Endothelial cell of umbilical vein (primary cell): ENCODE measurements around the gene ETV3. TPM values are rescaled to one million over a fixed set of nuclear protein-coding genes. Genes with fewer than 3 reads are reported as not detected.

Source experiments
- BruUV-seq: library from RNA; stranded (reverse); fragments of 400-500 nt; replicated peaks from 2 replicates; lab custom pipeline; 2021; lab: Mats Ljungman, UMichigan
- CTCF ChIA-PET: fragments of 300-600, 350-600 bp; sonication (Branson Sonifier 250); formaldehyde crosslinking; loops from one replicate; lab custom pipeline; 2021; ENCODE audit warnings: antibody characterized with exemption, inconsistent platforms; lab: Charles Lee
- POLR2A ChIA-PET: fragments of 300-600, 350-600 bp; sonication (Branson Sonifier 250); formaldehyde crosslinking; loops from one replicate; lab custom pipeline; 2021; ENCODE audit warnings: antibody characterized with exemption, inconsistent platforms; lab: Charles Lee
- DNase-seq: peaks from one replicate; pipeline ENCODE4 v3.0.0-alpha.2; 2011; ENCODE audit warnings: low read depth, low spot score
- FAIRE-seq: peaks from 2 replicates; lab custom pipeline; 2011; peaks lifted over from hg19 to GRCh38; lab: Jason Lieb, UNC
- H2AFZ ChIP-seq: 2 replicates; pipeline ENCODE4 v1.6.0; 2012; ENCODE audit warnings: low read depth, low read length, control low read depth, inconsistent platforms
- H3K27ac ChIP-seq: 2 replicates; pipeline ENCODE4 v1.5.1; 2011; ENCODE audit warnings: low read depth, mild to moderate bottlenecking, control low read depth, low read length, moderate library complexity; ENCODE audit not compliant: insufficient read depth
- H3K27me3 ChIP-seq, 2 experiments: 2 replicates each; pipeline versions ENCODE4 v1.6.0 to v1.6.1; 2011; ENCODE audit warnings: low read length in 2 of 2, mixed read lengths in 1 of 2; ENCODE audit not compliant: control insufficient read depth in 2 of 2, insufficient read depth in 2 of 2
- H3K36me3 ChIP-seq, 2 experiments: 2 replicates in 1 of 2; 3 replicates in 1 of 2; pipeline ENCODE4 v1.5.1; 2011; ENCODE audit warnings: low read length in 2 of 2, mild to moderate bottlenecking in 1 of 2, moderate library complexity in 1 of 2; ENCODE audit not compliant: control insufficient read depth in 2 of 2, insufficient read depth in 2 of 2; ENCODE audit errors: extremely low read depth in 1 of 2
- H3K4me1 ChIP-seq: 3 replicates; pipeline ENCODE4 v1.5.1; 2011; ENCODE audit warnings: mild to moderate bottlenecking, low read length; ENCODE audit not compliant: control insufficient read depth, insufficient read depth; ENCODE audit errors: extremely low read depth
- H3K4me2 ChIP-seq: 2 replicates; pipeline ENCODE4 v1.6.1; 2011; ENCODE audit warnings: low read length, control low read depth, mixed read lengths; ENCODE audit not compliant: insufficient read depth
- H3K4me3 ChIP-seq, 3 experiments: fragments of 200-600 bp in 1 of 3; sonication (generic), shearing (Covaris generic) in 1 of 3; replicated peaks in 1 of 3; 2 replicates each; pipeline ENCODE4 v1.5.1; 2011 to 2016; ENCODE audit warnings: control low read depth in 3 of 3, low read length in 3 of 3, mild to moderate bottlenecking in 2 of 3, inconsistent platforms in 1 of 3, low read depth in 1 of 3, moderate library complexity in 1 of 3; ENCODE audit not compliant: insufficient read depth in 1 of 3
- H3K79me2 ChIP-seq: 2 replicates; pipeline ENCODE4 v1.6.0; 2012; ENCODE audit warnings: low read length, inconsistent platforms; ENCODE audit not compliant: control insufficient read depth, insufficient read depth
- H3K9ac ChIP-seq: replicated peaks from 2 replicates; pipeline ENCODE3; 2011; ENCODE audit warnings: low read length, control low read depth; ENCODE audit not compliant: insufficient read depth; ENCODE audit errors: extremely low read depth
- H3K9me1 ChIP-seq: replicated peaks from 3 replicates; pipeline ENCODE4 v1.6.0; 2011; ENCODE audit warnings: mild to moderate bottlenecking, low read length; ENCODE audit not compliant: control insufficient read depth, insufficient read depth; ENCODE audit errors: extremely low read depth
- H3K9me3 ChIP-seq: replicated peaks from 2 replicates; pipeline ENCODE4 v1.5.1; 2012; ENCODE audit warnings: low read length, inconsistent platforms; ENCODE audit not compliant: control insufficient read depth, insufficient read depth
- H4K20me1 ChIP-seq: replicated peaks from 2 replicates; pipeline ENCODE3; 2011; ENCODE audit warnings: mild to moderate bottlenecking, low read length; ENCODE audit not compliant: control insufficient read depth, insufficient read depth; ENCODE audit errors: extremely low read depth
- CTCF ChIP-seq, 2 donors: IDR thresholded peaks; 1 replicate in 1 of 2; 2 replicates in 1 of 2; pipeline ENCODE4 v1.5.1; 2011; ENCODE audit warnings: low read length in 2 of 2, mild to moderate bottlenecking in 2 of 2, moderate library complexity in 2 of 2, control low read depth in 1 of 2, inconsistent platforms in 1 of 2, low read depth in 1 of 2; ENCODE audit not compliant: insufficient read depth in 1 of 2; ENCODE audit errors: extremely low read depth in 1 of 2
- MAX ChIP-seq: IDR thresholded peaks from 2 replicates; pipeline ENCODE4 v1.6.1; 2011; ENCODE audit not compliant: insufficient read depth, insufficient read length
- MYC ChIP-seq: IDR thresholded peaks from one replicate; pipeline ENCODE4 v1.6.1; 2011; ENCODE audit warnings: mild to moderate bottlenecking, low read depth, low read length
- POLR2A ChIP-seq: IDR thresholded peaks from 2 replicates; pipeline ENCODE4 v1.6.1; 2012; ENCODE audit warnings: low read depth, mild to moderate bottlenecking, control low read depth, low read length
- POLR2AphosphoS5 ChIP-seq: IDR thresholded peaks from 2 replicates; pipeline ENCODE4 v1.6.1; 2012; ENCODE audit warnings: low read depth, mild to moderate bottlenecking, control low read depth, low read length, moderate library complexity; ENCODE audit not compliant: insufficient read depth
- dilution Hi-C: fragments of 300-500 bp; cut with MboI; formaldehyde crosslinking; loops from one replicate; pipeline ENCODE4 v1.15.0; 2019; ENCODE audit warnings: low sequenced_read_pairs; ENCODE audit not compliant: extremely low pct_ligation_motif_present
- intact Hi-C: fragments of 100-400 bp; cut with micrococcal nuclease; formaldehyde crosslinking; loops from one replicate; pipeline ENCODE4 v1.10.0; 2022
- polyA plus RNA-seq, 4 experiments: library from polyadenylated mRNA; depleted of rRNA in 3 of 4; stranded (reverse) in 3 of 4; unstranded in 1 of 4; fragments of >200 nt; gene quantifications; 2 replicates each; pipeline versions ENCODE4 v1.2.1 to v1.2.3, GENCODE V29; 2011 to 2012; ENCODE audit warnings: missing spikeins in 1 of 4
- total RNA-seq: library from RNA; stranded (reverse); gene quantifications from 2 replicates; pipeline ENCODE4 v1.2.3, GENCODE V29; 2021

Gene ETV3
- total and polyA plus RNA-seq, 2 donors (not counting 3 experiments of a cell fraction or from before 2014, with no cell fraction given): 6.8 to 22.3 TPM

- H3K9ac ChIP-seq: no peak overlapping the region
- BruUV-seq: no TSS peak
- TF ChIP-seq CTCF (IDR thresholded peaks at IDR 0.05; ENCODE audit: extremely low read depth in 1 of 2, insufficient read depth in 1 of 2, low read depth in 1 of 2, low read length in 2 of 2): no peak
- TF ChIP-seq POLR2A: no peak
- no peak for TF ChIP-seq MAX
- TF ChIP-seq MYC: no peak
- TF ChIP-seq POLR2AphosphoS5: no peak
- H3K4me1 ChIP-seq: no peaks in the 10 kb centered on the region
- ChIA-PET CTCF (interaction anchor here (0.6 to 1.8 kb wide), 3 partner anchors 13 to 150 kb away, joined by 3 to 19 read pairs (median 7); no protein-coding TSS in a partner anchor), POLR2A (no interaction called here)
- dilution Hi-C loops (no loop called here), intact Hi-C loops (loop anchor here (10.0 kb wide), 1 partner anchor 113 kb away; no protein-coding TSS in a partner anchor)
- no peaks in the 10 kb centered on the region for H3K79me2 ChIP-seq
- no peaks in the 10 kb centered on the region for H3K9me3 ChIP-seq
- H4K20me1 ChIP-seq: no peaks in the 10 kb centered on the region
- H3K36me3 ChIP-seq: no peaks in the 10 kb centered on the region
- no peak for DNase-seq
- H3K27ac ChIP-seq: no peak overlapping the region
- H2AFZ ChIP-seq: no peak overlapping the region
- H3K4me3 ChIP-seq: no peak overlapping the region
- no peak for FAIRE-seq
- no peaks in the 10 kb centered on the region for H3K9me1 ChIP-seq
- H3K4me2 ChIP-seq: no peak overlapping the region
- peaks cover 8 to 9% of the 10 kb centered on the region in 2 experiments for H3K27me3 ChIP-seq
Measured at GRCh38 chr1:157077394-157077793, 60.8 kb downstream of the ETV3 start.
